CD14-positive monocyte (primary cell): Measurements from ENCODE around the gene UGT1A5. TPM values are rescaled to one million over a fixed set of nuclear protein-coding genes. Genes with fewer than 3 reads are reported as not detected.
"Not testable (repeated sequence)": the region's sequence is repeated elsewhere in the genome, so short reads cannot be mapped to it uniquely, and the experiment has no call there.

Source experiments
- DNase-seq, 3 donors: peaks; one replicate each; pipeline ENCODE4 v3.0.0-alpha.2; 2011 to 2022
- H2AFZ ChIP-seq: 2 replicates; pipeline ENCODE4 v1.6.0; 2012; ENCODE audit warnings: mild to moderate bottlenecking, low read depth, low read length, inconsistent platforms; ENCODE audit not compliant: insufficient read depth, poor library complexity, severe bottlenecking
- H3K27ac ChIP-seq, 2 donors: 1 replicate in 1 of 2; 2 replicates in 1 of 2; pipeline ENCODE4 v1.5.1; 2012 to 2013; ENCODE audit warnings: low read length in 2 of 2, control low read depth in 1 of 2, inconsistent platforms in 1 of 2, low read depth in 1 of 2, mild to moderate bottlenecking in 1 of 2
- H3K27me3 ChIP-seq, 2 donors: one replicate each; pipeline versions ENCODE4 v1.6.0 to v1.6.1; 2011 to 2013; ENCODE audit warnings: low read length in 2 of 2; ENCODE audit not compliant: control insufficient read depth in 2 of 2, insufficient read depth in 2 of 2
- H3K36me3 ChIP-seq, 2 donors: replicated peaks in 1 of 2; 1 replicate in 1 of 2; 2 replicates in 1 of 2; pipeline versions ENCODE4 v1.5.1 to v1.6.1; 2012 to 2013; ENCODE audit warnings: low read length in 2 of 2, control low read depth in 1 of 2, inconsistent platforms in 1 of 2, mild to moderate bottlenecking in 1 of 2; ENCODE audit not compliant: insufficient read depth in 2 of 2, control insufficient read depth in 1 of 2
- H3K4me1 ChIP-seq, 2 donors: 1 replicate in 1 of 2; 2 replicates in 1 of 2; pipeline versions ENCODE4 v1.5.1 to v1.6.1; 2012 to 2013; ENCODE audit warnings: low read length in 2 of 2, control low read depth in 1 of 2, inconsistent platforms in 1 of 2, mild to moderate bottlenecking in 1 of 2, moderate library complexity in 1 of 2; ENCODE audit not compliant: insufficient read depth in 2 of 2, control insufficient read depth in 1 of 2
- H3K4me2 ChIP-seq: replicated peaks from 2 replicates; pipeline ENCODE3; 2012; ENCODE audit warnings: low read length, moderate library complexity, mild to moderate bottlenecking; ENCODE audit not compliant: poor library complexity, severe bottlenecking; ENCODE audit errors: extremely low read depth
- H3K4me3 ChIP-seq, 3 experiments: fragments of 200-600 bp in 1 of 3; sonication (generic) in 1 of 3; replicated peaks in 1 of 3; 1 replicate in 2 of 3; 2 replicates in 1 of 3; pipeline ENCODE4 v1.5.1; 2011 to 2013; ENCODE audit warnings: low read length in 3 of 3, mild to moderate bottlenecking in 3 of 3, control low read depth in 2 of 3, low read depth in 2 of 3, inconsistent platforms in 1 of 3, moderate library complexity in 1 of 3
- H3K79me2 ChIP-seq: 2 replicates; pipeline ENCODE4 v1.6.0; 2012; ENCODE audit warnings: mild to moderate bottlenecking, control low read depth, inconsistent platforms, low read length, moderate library complexity; ENCODE audit not compliant: insufficient read depth
- H3K9ac ChIP-seq: 2 replicates; pipeline ENCODE4 v1.6.0; 2017; ENCODE audit warnings: low read length, mild to moderate bottlenecking; ENCODE audit not compliant: insufficient read depth, poor library complexity, severe bottlenecking
- H3K9me3 ChIP-seq, 2 donors: replicated peaks in 1 of 2; 1 replicate in 1 of 2; 2 replicates in 1 of 2; pipeline versions ENCODE4 v1.5.1 to v1.6.1; 2012 to 2013; ENCODE audit warnings: low read length in 2 of 2, control low read depth in 1 of 2; ENCODE audit not compliant: control insufficient read depth in 1 of 2, insufficient read depth in 1 of 2
- H4K20me1 ChIP-seq: 2 replicates; pipeline ENCODE4 v1.6.0; 2012; ENCODE audit warnings: mild to moderate bottlenecking, low read length, control low read depth, moderate library complexity; ENCODE audit not compliant: insufficient read depth
- H3K27ac Mint-ChIP-seq, 7 donors: one replicate each; pipeline ENCODE4 v1.8.0; 2020; ENCODE audit warnings: mild to moderate bottlenecking in 7 of 7, mixed read lengths in 7 of 7, moderate library complexity in 6 of 7, inconsistent platforms in 2 of 7
- H3K27me3 Mint-ChIP-seq, 3 donors: one replicate each; pipeline ENCODE4 v1.8.0; 2021 to 2022; ENCODE audit warnings: low read depth in 3 of 3, mild to moderate bottlenecking in 3 of 3, mixed read lengths in 3 of 3, moderate library complexity in 3 of 3, inconsistent platforms in 1 of 3
- H3K36me3 Mint-ChIP-seq, 2 donors: one replicate each; pipeline ENCODE4 v1.8.0; 2020; ENCODE audit warnings: mixed read lengths in 2 of 2, inconsistent platforms in 1 of 2, mild to moderate bottlenecking in 1 of 2
- H3K4me1 Mint-ChIP-seq: one replicate; pipeline ENCODE4 v1.8.0; 2020; ENCODE audit warnings: mild to moderate bottlenecking, mixed read lengths
- H3K4me3 Mint-ChIP-seq, 2 donors: one replicate each; pipeline ENCODE4 v1.8.0; 2020; ENCODE audit warnings: mild to moderate bottlenecking in 2 of 2, mixed read lengths in 2 of 2, moderate library complexity in 1 of 2
- H3K9me3 Mint-ChIP-seq, 7 donors: one replicate each; pipeline ENCODE4 v1.8.0; 2020 to 2022; ENCODE audit warnings: mixed read lengths in 7 of 7, mild to moderate bottlenecking in 6 of 7, moderate library complexity in 6 of 7, inconsistent platforms in 2 of 7
- WGBS: methylation state at CpG from one replicate; pipeline ENCODE4 v1.1.5; 2013; ENCODE audit warnings: missing lambda C conversion rate; ENCODE audit not compliant: insufficient coverage; 5-methylcytosine and 5-hydroxymethylcytosine counted together
- intact Hi-C, 2 donors: fragments of 100-400 bp; cut with micrococcal nuclease; formaldehyde crosslinking; loops; one replicate each; pipeline versions ENCODE4 v1.15.0 to v1.15.1; 2023
- polyA plus RNA-seq, 3 donors: library from polyadenylated mRNA; depleted of rRNA in 1 of 3; unstranded in 2 of 3; stranded (reverse) in 1 of 3; fragments of 300-500 nt in 2 of 3; fragments of >200 nt in 1 of 3; fragmentation: Illumina TruSeq in 2 of 3; gene quantifications; 1 replicate in 2 of 3; 2 replicates in 1 of 3; pipeline ENCODE4 v1.2.3, GENCODE V29; 2012 to 2021
- TF ChIP-seq, protein P1 (sequence below): fragments of 200-600 bp; IDR thresholded peaks from one replicate; pipeline ENCODE4 v1.8.0; 2022; ENCODE audit warnings: antibody characterized with exemption, mild to moderate bottlenecking

UGT1A5 gene
- polyA plus RNA-seq, 3 donors: not detected

DNA sequence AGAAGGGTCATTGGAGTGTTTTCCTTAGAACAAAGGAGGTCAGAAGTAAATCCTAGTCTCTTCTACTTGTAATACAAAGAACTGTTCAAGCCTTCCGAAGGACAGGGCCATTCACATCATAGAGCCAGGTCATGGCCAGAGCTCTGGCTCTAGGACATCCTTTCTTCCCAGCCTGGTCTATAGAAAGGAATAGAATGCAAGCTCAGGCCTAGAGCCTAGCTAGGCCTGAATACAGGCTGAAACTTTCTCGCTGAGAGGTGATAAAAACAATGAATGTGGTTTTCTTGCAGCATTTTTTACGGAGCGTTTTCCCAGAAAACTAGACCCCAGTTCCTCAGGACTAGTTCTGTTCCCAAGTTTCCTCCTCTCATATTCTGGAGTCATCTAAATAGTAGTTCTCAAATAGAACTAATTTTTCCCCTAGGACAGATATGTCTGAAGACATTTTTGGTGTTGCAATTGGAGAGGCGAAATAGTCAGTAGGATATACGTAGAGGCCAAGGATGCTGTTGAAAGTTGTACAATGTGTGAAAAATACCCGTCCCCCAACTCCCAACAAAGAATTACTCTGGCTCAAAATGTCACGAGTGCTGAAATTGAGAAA lies 13.2 kb upstream of the UGT1A5 start:
- H3K4me3 ChIP-seq: no peak overlapping the region
- H3K9me3 ChIP-seq: no peaks in the 10 kb centered on the region
- no peaks in the 10 kb centered on the region for H3K36me3 Mint-ChIP-seq
- H3K4me2 ChIP-seq: no peak overlapping the region
- no peaks in the 10 kb centered on the region for H4K20me1 ChIP-seq
- no peaks in the 10 kb centered on the region for H3K4me1 Mint-ChIP-seq
- peaks cover 0 to 3% (median 1%) of the 10 kb centered on the region in 3 donors for H3K27me3 Mint-ChIP-seq
- no peak overlapping the region for H3K9ac ChIP-seq
- TF ChIP-seq, protein P1, sequence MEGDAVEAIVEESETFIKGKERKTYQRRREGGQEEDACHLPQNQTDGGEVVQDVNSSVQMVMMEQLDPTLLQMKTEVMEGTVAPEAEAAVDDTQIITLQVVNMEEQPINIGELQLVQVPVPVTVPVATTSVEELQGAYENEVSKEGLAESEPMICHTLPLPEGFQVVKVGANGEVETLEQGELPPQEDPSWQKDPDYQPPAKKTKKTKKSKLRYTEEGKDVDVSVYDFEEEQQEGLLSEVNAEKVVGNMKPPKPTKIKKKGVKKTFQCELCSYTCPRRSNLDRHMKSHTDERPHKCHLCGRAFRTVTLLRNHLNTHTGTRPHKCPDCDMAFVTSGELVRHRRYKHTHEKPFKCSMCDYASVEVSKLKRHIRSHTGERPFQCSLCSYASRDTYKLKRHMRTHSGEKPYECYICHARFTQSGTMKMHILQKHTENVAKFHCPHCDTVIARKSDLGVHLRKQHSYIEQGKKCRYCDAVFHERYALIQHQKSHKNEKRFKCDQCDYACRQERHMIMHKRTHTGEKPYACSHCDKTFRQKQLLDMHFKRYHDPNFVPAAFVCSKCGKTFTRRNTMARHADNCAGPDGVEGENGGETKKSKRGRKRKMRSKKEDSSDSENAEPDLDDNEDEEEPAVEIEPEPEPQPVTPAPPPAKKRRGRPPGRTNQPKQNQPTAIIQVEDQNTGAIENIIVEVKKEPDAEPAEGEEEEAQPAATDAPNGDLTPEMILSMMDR: no peak
- H3K27ac ChIP-seq: no peak overlapping the region
- H3K4me3 Mint-ChIP-seq: no peak overlapping the region
- intact Hi-C loops: no loop called here
- H3K4me1 ChIP-seq: no peaks in the 10 kb centered on the region
- peaks cover 0 to 6% (median 1%) of the 10 kb centered on the region in 7 donors for H3K9me3 Mint-ChIP-seq
- H3K36me3 ChIP-seq: no peaks in the 10 kb centered on the region
- no peak for DNase-seq
- no peak overlapping the region for H3K27ac Mint-ChIP-seq
- H3K79me2 ChIP-seq: no peaks in the 10 kb centered on the region
- 100% methylated on average over 1 of the region's 8 CpGs for WGBS
- no peaks in the 10 kb centered on the region for H3K27me3 ChIP-seq
- no peak overlapping the region for H2AFZ ChIP-seq

- H3K9ac ChIP-seq: no peak overlapping the region
These were observed 12.6 kb upstream of the UGT1A5 start for GRCh38 chr2:233700028-233700635.

DNA sequence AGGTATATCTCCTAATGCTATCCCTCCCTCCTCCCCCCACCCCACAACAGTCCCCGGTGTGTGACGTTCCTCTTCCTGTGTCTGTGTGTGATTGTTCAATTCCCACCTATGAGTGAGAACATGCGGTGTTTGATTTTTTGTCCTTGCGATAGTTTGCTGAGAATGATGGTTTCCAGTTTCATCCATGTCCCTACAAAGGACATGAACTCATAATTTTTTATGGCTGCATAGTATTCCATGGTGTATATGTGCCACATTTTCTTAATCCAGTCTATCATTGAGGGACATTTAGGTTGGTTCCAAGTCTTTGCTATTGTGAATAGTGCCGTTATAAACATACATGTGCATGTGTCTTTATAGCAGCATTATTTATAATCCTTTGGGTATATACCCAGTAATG lies 11.9 kb upstream of the UGT1A5 start:
- H3K9ac ChIP-seq, H3K36me3 Mint-ChIP-seq, H2AFZ ChIP-seq, H3K27me3 Mint-ChIP-seq, H3K4me3 ChIP-seq, H3K4me1 ChIP-seq, H3K9me3 ChIP-seq, H3K4me3 Mint-ChIP-seq, H3K4me1 Mint-ChIP-seq, H3K79me2 ChIP-seq, H3K9me3 Mint-ChIP-seq, DNase-seq, H3K4me2 ChIP-seq, H3K27ac Mint-ChIP-seq, H3K27ac ChIP-seq, H3K27me3 ChIP-seq, H3K36me3 ChIP-seq, intact Hi-C loops, H4K20me1 ChIP-seq: not testable (repeated sequence)
- no CpG with 5 or more reads among the region's 5 CpGs for WGBS

More at GRCh38 chr2:233700028-233700635, 12.6 kb upstream of the UGT1A5 start:
- Histone ChIP-seq H3K4me3 (no peak overlapping the region), H3K27ac (no peak overlapping the region), H3K4me2 (no peak overlapping the region), H3K27me3 (no peaks in the 10 kb centered on the region), H2AFZ (no peak overlapping the region), H3K9me3 (no peaks in the 10 kb centered on the region), H3K79me2 (no peaks in the 10 kb centered on the region), H4K20me1 (no peaks in the 10 kb centered on the region), H3K36me3 (no peaks in the 10 kb centered on the region), H3K4me1 (no peaks in the 10 kb centered on the region)
- no peaks in the 10 kb centered on the region for H3K36me3 Mint-ChIP-seq
- intact Hi-C loops: no loop called here
- peaks cover 0 to 3% (median 3%) of the 10 kb centered on the region in 3 donors for H3K27me3 Mint-ChIP-seq
- no peak for DNase-seq
- H3K4me1 Mint-ChIP-seq: no peaks in the 10 kb centered on the region
- TF ChIP-seq, protein P1: no peak
- H3K9me3 Mint-ChIP-seq: peaks cover 0 to 4% (median 0%) of the 10 kb centered on the region in 7 donors
- no peak overlapping the region for H3K27ac Mint-ChIP-seq
- no CpG with 5 or more reads among the region's 1 CpG for WGBS
- no peak overlapping the region for H3K4me3 Mint-ChIP-seq
